Spleen (tissue), 11 donors: Measurements from ENCODE around the gene ADAMTS18. TPM values are rescaled to one million over a fixed set of nuclear protein-coding genes. Genes with fewer than 3 reads are reported as not detected.

Experiments
- DNase-seq: peaks from one replicate; pipeline ENCODE4 v3.0.0-alpha.2; 2020
- H3K27ac ChIP-seq, 8 donors: fragments of 200-600 bp; sonication (generic) in 7 of 8; 1 replicate in 4 of 8; 2 replicates in 4 of 8; pipeline versions ENCODE4 v1.5.0 to v1.8.0; 2016 to 2021; ENCODE audit warnings: inconsistent platforms in 4 of 8, mild to moderate bottlenecking in 4 of 8, moderate library complexity in 1 of 8
- H3K27me3 ChIP-seq, 7 donors: fragments of 200-600 bp; sonication (generic) in 6 of 7; replicated peaks in 1 of 7; 1 replicate in 4 of 7; 2 replicates in 3 of 7; pipeline versions ENCODE4 v1.5.0 to v1.8.0; 2016 to 2021; ENCODE audit warnings: inconsistent platforms in 3 of 7, mild to moderate bottlenecking in 1 of 7
- H3K36me3 ChIP-seq, 6 donors: fragments of 200-600 bp; sonication (generic) in 5 of 6; 1 replicate in 4 of 6; 2 replicates in 2 of 6; pipeline versions ENCODE4 v1.5.0 to v1.8.0; 2016 to 2021; ENCODE audit warnings: inconsistent platforms in 2 of 6
- H3K4me1 ChIP-seq, 6 donors: fragments of 200-600 bp; sonication (generic) in 5 of 6; 1 replicate in 3 of 6; 2 replicates in 3 of 6; pipeline versions ENCODE4 v1.5.0 to v1.8.0; 2016 to 2021; ENCODE audit warnings: inconsistent platforms in 3 of 6
- H3K4me3 ChIP-seq, 8 donors: fragments of 200-600 bp; sonication (generic) in 7 of 8; 1 replicate in 4 of 8; 2 replicates in 4 of 8; pipeline versions ENCODE4 v1.5.0 to v1.8.0; 2016 to 2021; ENCODE audit warnings: inconsistent platforms in 4 of 8, mild to moderate bottlenecking in 4 of 8, moderate library complexity in 2 of 8
- H3K9me3 ChIP-seq, 8 donors: fragments of 200-600 bp; sonication (generic) in 7 of 8; 1 replicate in 4 of 8; 2 replicates in 4 of 8; pipeline versions ENCODE4 v1.5.0 to v1.8.0; 2016 to 2021; ENCODE audit warnings: inconsistent platforms in 4 of 8
- CTCF ChIP-seq, 11 experiments: fragments of 200-600 bp in 7 of 11; fragments of 450-650 bp in 4 of 11; sonication (generic) in 4 of 11; IDR thresholded peaks in 8 of 11; conservative IDR thresholded peaks in 3 of 11; 1 replicate in 7 of 11; 2 replicates in 4 of 11; pipeline versions ENCODE4 v1.4.0 to v1.8.0; 2016 to 2021; ENCODE audit warnings: antibody characterized with exemption in 11 of 11, inconsistent platforms in 4 of 11, mild to moderate bottlenecking in 1 of 11
- POLR2A ChIP-seq, 3 donors: fragments of 450-650 bp; IDR thresholded peaks; one replicate each; pipeline ENCODE4 v1.5.1; 2017; ENCODE audit warnings: antibody characterized with exemption in 3 of 3, mild to moderate bottlenecking in 1 of 3
- POLR2AphosphoS5 ChIP-seq, 3 donors: sonication (generic); formaldehyde crosslinking; IDR thresholded peaks; one replicate each; pipeline ENCODE4 v1.5.1; 2017; ENCODE audit warnings: antibody characterized with exemption in 3 of 3
- WGBS, 5 donors: extraction: QIAGEN DNeasy Blood & Tissue Kit in 3 of 5; methylation state at CpG; one replicate each; pipeline versions ENCODE4 v1.1.5 to v1.1.7; 2013 to 2018; 5-methylcytosine and 5-hydroxymethylcytosine counted together
- intact Hi-C: fragments of 100-400 bp; cut with DNase I; formaldehyde crosslinking; loops from one replicate; pipeline ENCODE4 v1.15.0; 2023; ENCODE audit warnings: low total_unique reads
- polyA plus RNA-seq, 3 donors: library from polyadenylated mRNA; stranded (reverse); fragments of 200-250 nt; gene quantifications; one replicate each; pipeline ENCODE4 v1.2.1, GENCODE V29; 2013
- total RNA-seq, 7 donors: library from RNA; depleted of rRNA in 3 of 7; stranded (reverse); fragments of >200 nt in 3 of 7; fragmentation: NEBNext Ultra II Directional in 4 of 7; extraction: Animal tissue kit (Norgen Biotek cat#: 25700) in 4 of 7; gene quantifications; one replicate each; pipeline versions ENCODE4 v1.1.0 to v1.2.1, GENCODE V29; 2016 to 2021
- donor health status: healthy with polysubstance abuse.
- donor health status: DM: no; HTN: no; CAD: no; lungs with moderate emphysema.
- donor health status: DM: no; HTN: no; CAD: no.
- donor health status: Bipolar disorder and iron deficiency.
- donor health status: healthy.
- donor health status: DM: no; HTN: no; CAD: no.
- donor health status: DM: yes; HTN: yes; CAD: no.

The ADAMTS18 gene
- total and polyA plus RNA-seq, 10 donors: not detected

- no peak for DNase-seq
- TF ChIP-seq CTCF (IDR thresholded peaks at IDR 0.05 in 8 of 11, conservative IDR thresholded peaks at IDR 0.05 in 3 of 11) (no peak), POLR2AphosphoS5 (IDR thresholded peaks at IDR 0.05) (no peak), POLR2A (IDR thresholded peaks at IDR 0.05) (no peak)
- Histone ChIP-seq H3K4me3 (no peak overlapping the region), H3K36me3 (no peaks in the 10 kb centered on the region), H3K27ac (no peak overlapping the region), H3K27me3 (no peaks in the 10 kb centered on the region), H3K4me1 (no peaks in the 10 kb centered on the region), H3K9me3 (no peaks in the 10 kb centered on the region)
- 36 to 74% (median 60%) methylated on average over 3 of the region's 3 CpGs for WGBS, 5 donors
- intact Hi-C loops: no loop called here
Observed at GRCh38 chr16:77324729-77325128, 110.1 kb downstream of the ADAMTS18 start.

- Histone ChIP-seq H3K4me3 (no peak overlapping the region), H3K9me3 (no peaks in the 10 kb centered on the region), H3K36me3 (no peaks in the 10 kb centered on the region), H3K27me3 (no peaks in the 10 kb centered on the region), H3K27ac (no peak overlapping the region), H3K4me1 (no peaks in the 10 kb centered on the region)
- WGBS, 5 donors: 27 to 65% (median 49%) methylated on average over 2 of the region's 2 CpGs
- DNase-seq: no peak
- intact Hi-C loops: no loop called here
- no peak for TF ChIP-seq POLR2AphosphoS5 (IDR thresholded peaks at IDR 0.05)
- TF ChIP-seq CTCF (IDR thresholded peaks at IDR 0.05 in 8 of 11, conservative IDR thresholded peaks at IDR 0.05 in 3 of 11): no peak
- no peak for TF ChIP-seq POLR2A (IDR thresholded peaks at IDR 0.05)
Observed at GRCh38 chr16:77323695-77324094, 111.1 kb downstream of the ADAMTS18 start.

- WGBS, 5 donors: 52 to 73% (median 57%) methylated on average over 2 of the region's 2 CpGs
- Histone ChIP-seq H3K36me3 (no peaks in the 10 kb centered on the region), H3K27me3 (no peaks in the 10 kb centered on the region), H3K4me1 (no peaks in the 10 kb centered on the region), H3K9me3 (no peaks in the 10 kb centered on the region), H3K27ac (no peak overlapping the region), H3K4me3 (no peak overlapping the region)
- TF ChIP-seq POLR2AphosphoS5 (IDR thresholded peaks at IDR 0.05) (no peak), POLR2A (IDR thresholded peaks at IDR 0.05) (no peak), CTCF (IDR thresholded peaks at IDR 0.05 in 8 of 11, conservative IDR thresholded peaks at IDR 0.05 in 3 of 11) (no peak)
- intact Hi-C loops: no loop called here
- DNase-seq: no peak
Observed at GRCh38 chr16:77322757-77323156, 112.1 kb downstream of the ADAMTS18 start.

GRCh38 chr16:77317059-77317458 is 117.8 kb downstream of the ADAMTS18 start:
- Histone ChIP-seq H3K4me1 (no peaks in the 10 kb centered on the region), H3K36me3 (no peaks in the 10 kb centered on the region), H3K4me3 (no peak overlapping the region), H3K27ac (no peak overlapping the region), H3K9me3 (no peaks in the 10 kb centered on the region), H3K27me3 (no peaks in the 10 kb centered on the region)
- intact Hi-C loops: no loop called here
- WGBS, 5 donors: 80 to 88% (median 83%) methylated on average over 2 of the region's 2 CpGs
- TF ChIP-seq CTCF (IDR thresholded peaks at IDR 0.05 in 8 of 11, conservative IDR thresholded peaks at IDR 0.05 in 3 of 11): no peak
- no peak for TF ChIP-seq POLR2AphosphoS5 (IDR thresholded peaks at IDR 0.05)
- TF ChIP-seq POLR2A (IDR thresholded peaks at IDR 0.05): no peak
- no peak for DNase-seq
